H1 (cell line): Measurements from ENCODE around the gene TCF21. TPM values are rescaled to one million over a fixed set of nuclear protein-coding genes. Genes with fewer than 3 reads are reported as not detected.
A peak's percentile ranks its signal among the peaks of the same experiment; 100 is the strongest.

Source experiments
- ASH2L ChIP-seq: fragments of 200-600, 300-600 bp; sonication (generic); IDR thresholded peaks from one replicate; pipeline ENCODE4 v1.7.1; 2017; ENCODE audit warnings: low read length
- BACH1 ChIP-seq: IDR thresholded peaks from 2 replicates; pipeline ENCODE4 v1.6.1; 2012; ENCODE audit warnings: low read length, improper control_type of control experiment
- BCL11A ChIP-seq, 2 experiments: IDR thresholded peaks; one replicate each; pipeline ENCODE4 v1.6.1; 2011; ENCODE audit warnings: low read depth in 2 of 2, low read length in 2 of 2, mild to moderate bottlenecking in 2 of 2
- BRCA1 ChIP-seq: IDR thresholded peaks from 2 replicates; pipeline ENCODE4 v1.6.1; 2012; ENCODE audit warnings: low read depth, low read length, improper control_type of control experiment
- CTBP2 ChIP-seq: IDR thresholded peaks from 2 replicates; pipeline ENCODE4 v1.7.0; 2011; ENCODE audit warnings: borderline replicate concordance, mild to moderate bottlenecking, moderate library complexity, mixed read lengths, low read length; ENCODE audit not compliant: insufficient read depth, insufficient read length
- EP300 ChIP-seq, 2 experiments: IDR thresholded peaks; 1 replicate in 1 of 2; 2 replicates in 1 of 2; pipeline ENCODE4 v1.6.1; 2011 to 2012; ENCODE audit warnings: low read depth in 2 of 2, low read length in 2 of 2, mild to moderate bottlenecking in 2 of 2, borderline replicate concordance in 1 of 2, inconsistent platforms in 1 of 2, moderate library complexity in 1 of 2
- GTF2F1 ChIP-seq: IDR thresholded peaks from 2 replicates; pipeline ENCODE4 v1.6.1; 2012; ENCODE audit warnings: low read depth, low read length, improper control_type of control experiment, borderline replicate concordance
- JUN ChIP-seq: IDR thresholded peaks from 2 replicates; pipeline ENCODE4 v1.6.1; 2011; ENCODE audit warnings: low read depth, mild to moderate bottlenecking, improper control_type of control experiment, low read length
- KDM1A ChIP-seq: fragments of 200-600, 300-600 bp; sonication (generic); IDR thresholded peaks from 2 replicates; pipeline ENCODE4 v1.7.1; 2016; ENCODE audit warnings: mild to moderate bottlenecking, low read length, borderline replicate concordance
- POLR2AphosphoS5 ChIP-seq: IDR thresholded peaks from 2 replicates; pipeline ENCODE4 v1.6.1; 2011; ENCODE audit warnings: low read depth, low read length
- SIN3A ChIP-seq, 2 experiments: IDR thresholded peaks in 1 of 2; conservative IDR thresholded peaks in 1 of 2; 2 replicates each; pipeline ENCODE4 v1.6.1; 2011 to 2012; ENCODE audit warnings: low read length in 2 of 2, improper control_type of control experiment in 1 of 2, low read depth in 1 of 2, mild to moderate bottlenecking in 1 of 2
- SP2 ChIP-seq: IDR thresholded peaks from 2 replicates; pipeline ENCODE4 v1.6.1; 2012; ENCODE audit warnings: mild to moderate bottlenecking, low read length, inconsistent platforms
- SUZ12 ChIP-seq: fragments of 200-600 bp; sonication (generic); IDR thresholded peaks from 2 replicates; pipeline ENCODE4 v1.6.1; 2012; ENCODE audit warnings: mild to moderate bottlenecking, inconsistent platforms, low read length, moderate library complexity, mixed read lengths
- TEAD4 ChIP-seq: IDR thresholded peaks from 2 replicates; pipeline ENCODE4 v1.6.1; 2012; ENCODE audit warnings: low read depth, low read length, inconsistent platforms, mixed read lengths
- ZNF274 ChIP-seq: IDR thresholded peaks from 2 replicates; pipeline ENCODE4 v1.7.0; 2012; ENCODE audit warnings: low read length, borderline replicate concordance; ENCODE audit errors: extremely low read depth
- polyA plus RNA-seq, 7 experiments: library from polyadenylated mRNA; depleted of rRNA in 3 of 7; stranded (reverse) in 5 of 7; unstranded in 2 of 7; fragments of >200 nt in 5 of 7; fragments of 200-250 nt in 2 of 7; gene quantifications; 1 replicate in 5 of 7; 2 replicates in 1 of 7; 4 replicates in 1 of 7; pipeline versions ENCODE4 v1.2.1 to v1.2.3, GENCODE V29; 2011 to 2013; ENCODE audit warnings: missing spikeins in 2 of 7, mixed read lengths in 2 of 7
- total RNA-seq: library from RNA; stranded (reverse); fragmentation: NEBNext Ultra II Directional; extraction: Animal tissue kit (Norgen Biotek cat#: 25700); gene quantifications from 2 replicates; pipeline ENCODE4 v1.2.1, GENCODE V29; 2021
- TF ChIP-seq, protein P1 (sequence below): IDR thresholded peaks from 2 replicates; pipeline ENCODE4 v1.6.1; 2012; ENCODE audit warnings: inconsistent platforms

Gene TCF21
- total and polyA plus RNA-seq, 2 of the 8 experiments (the other 6 are each of a cell fraction or from before 2014, with no cell fraction given) = 0.05 to 0.09 TPM

DNA sequence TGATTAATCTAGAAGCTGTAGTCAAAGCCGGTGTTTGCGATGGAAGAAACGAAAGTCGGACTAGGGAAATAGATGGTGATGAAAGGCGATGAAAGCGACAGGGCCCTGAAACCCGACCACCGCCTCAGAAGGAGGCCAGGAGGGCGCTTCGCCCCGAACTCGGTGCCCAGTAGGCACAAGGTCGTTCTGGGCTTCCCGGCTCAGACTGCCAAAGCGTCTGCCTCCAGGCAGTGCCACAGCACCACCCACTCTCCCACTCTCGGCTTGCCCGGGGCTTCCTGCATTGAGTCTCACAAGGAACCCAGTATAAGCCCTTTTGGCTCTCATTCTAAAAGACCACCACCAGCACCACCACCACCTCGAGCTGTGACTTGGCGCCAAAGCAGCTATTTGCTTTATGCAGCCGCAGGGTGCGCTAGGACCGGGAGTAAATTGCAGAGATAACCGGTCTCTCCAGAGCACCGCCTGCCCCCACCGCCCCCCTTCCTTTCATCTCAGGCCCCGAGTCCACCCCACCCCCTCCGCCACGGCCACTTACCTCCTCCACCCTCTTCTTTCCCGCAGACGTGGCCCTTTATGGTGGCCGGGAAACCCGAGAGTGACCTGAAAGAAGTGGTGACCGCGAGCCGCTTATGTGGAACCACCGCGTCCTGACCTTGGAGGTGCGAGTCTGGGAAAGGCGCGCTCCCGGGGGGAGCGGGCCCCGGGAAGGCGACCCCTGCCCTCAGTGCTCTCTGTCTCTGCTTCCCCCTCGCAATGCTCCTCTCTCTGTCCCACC lies 2.4 kb downstream of the TCF21 start (continued):
- TF ChIP-seq ZNF274 (no peak), SP2 (no peak), CTBP2 (no peak), SIN3A (conservative IDR thresholded peaks at IDR 0.05 in 1 of 2, IDR thresholded peaks at IDR 0.05 in 1 of 2; ENCODE audit: low read depth in 1 of 2, low read length in 2 of 2) (no peak), SUZ12 (peak; percentile 98), BRCA1 (no peak), KDM1A (no peak), TEAD4 (no peak), BACH1 (no peak), GTF2F1 (no peak), JUN (no peak), POLR2AphosphoS5 (no peak), ASH2L (peak; percentile 65), BCL11A (IDR thresholded peaks at IDR 0.05; ENCODE audit: low read depth in 2 of 2, low read length in 2 of 2) (no peak), EP300 (IDR thresholded peaks at IDR 0.05; ENCODE audit: borderline replicate concordance in 1 of 2, low read depth in 2 of 2, low read length in 2 of 2) (no peak)
- TF ChIP-seq, protein P1, sequence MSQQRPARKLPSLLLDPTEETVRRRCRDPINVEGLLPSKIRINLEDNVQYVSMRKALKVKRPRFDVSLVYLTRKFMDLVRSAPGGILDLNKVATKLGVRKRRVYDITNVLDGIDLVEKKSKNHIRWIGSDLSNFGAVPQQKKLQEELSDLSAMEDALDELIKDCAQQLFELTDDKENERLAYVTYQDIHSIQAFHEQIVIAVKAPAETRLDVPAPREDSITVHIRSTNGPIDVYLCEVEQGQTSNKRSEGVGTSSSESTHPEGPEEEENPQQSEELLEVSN = peak; percentile 41
